ENCODE results near the gene OR7E24. TPM values are rescaled to one million over a fixed set of nuclear protein-coding genes. Genes with fewer than 3 reads are reported as not detected.

The OR7E24 gene
- total RNA-seq, result not detected in 2 replicates

DNA sequence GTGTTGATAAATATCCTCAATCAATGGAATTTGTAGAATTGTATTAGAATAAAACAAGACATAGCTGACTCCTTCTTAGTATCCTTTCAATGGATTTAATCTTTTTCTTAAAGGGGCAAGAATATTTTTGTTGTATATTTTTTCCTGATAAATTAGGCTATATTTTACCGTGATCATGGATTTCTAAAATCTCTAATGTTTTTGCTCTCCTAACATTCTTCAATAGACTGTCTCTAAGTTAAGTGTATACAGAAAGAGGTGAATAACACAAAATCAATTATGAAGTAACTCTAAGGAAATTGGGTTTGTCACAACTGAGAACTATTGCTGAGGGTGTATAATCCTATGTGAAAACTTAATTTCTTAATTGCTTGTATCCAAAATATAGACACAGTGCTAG, at the start of gene OR7E24:
Gene OR7E24, plus strand, starts transcription at position 301 of the 400 bp plus-strand sequence. CDS start 114 bp downstream, outside the sequence.

DNA sequence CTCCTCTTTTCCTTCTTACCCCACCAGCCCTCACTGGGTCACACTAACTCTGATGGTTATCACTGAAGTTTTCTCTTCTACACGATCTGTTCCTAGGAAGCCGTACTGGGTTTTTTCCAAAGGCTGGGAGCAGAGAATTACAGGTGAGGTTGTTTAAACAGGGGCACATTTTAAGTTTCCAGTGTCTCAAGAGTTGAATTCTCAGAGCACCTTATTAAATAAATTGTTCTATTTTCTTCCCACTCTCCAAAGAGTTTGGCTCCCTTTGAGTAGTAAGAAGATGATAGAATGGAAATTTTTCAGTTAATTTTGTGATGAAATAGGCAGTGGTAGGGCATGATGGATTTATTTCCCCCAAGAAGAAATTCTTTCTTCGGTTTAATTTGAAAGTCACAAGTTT, 31.2 kb upstream of the OR7E24 start, which contains the start of gene OR7D4:
Gene OR7D4, minus strand, starts transcription at position 101 of the 400 bp plus-strand sequence. CDS start 4,752 bp downstream, outside the sequence.

Other genes starting within 250 kb of the OR7E24 start
- under 0.01 TPM in 1 of 2 replicates, not detected in the other for gene MUC16, start 240.5 kb upstream of the OR7E24 start, total RNA-seq
- gene OR1M1, start 163.9 kb upstream of the OR7E24 start, total RNA-seq, result not detected in 2 replicates
- gene OR7G2, start 143.5 kb upstream of the OR7E24 start, total RNA-seq, result not detected in 2 replicates
- not detected in 2 replicates for gene OR7G1, start 135.2 kb upstream of the OR7E24 start, total RNA-seq
- gene OR7G3, start 124.0 kb upstream of the OR7E24 start, total RNA-seq, result not detected in 2 replicates
- 10.5 and 13.0 TPM in 2 replicates for gene ZNF317, start 110.5 kb upstream of the OR7E24 start, total RNA-seq
- gene OR7D2, start 72.0 kb upstream of the OR7E24 start, total RNA-seq, result not detected in 2 replicates
- not detected in 2 replicates for gene OR7D4, start 31.3 kb upstream of the OR7E24 start, total RNA-seq
- gene ZNF699, start 58.9 kb downstream of the OR7E24 start, total RNA-seq, result 6.9 and 7.7 TPM in 2 replicates
- 10.0 and 10.4 TPM in 2 replicates for gene ZNF559, start 73.2 kb downstream of the OR7E24 start, total RNA-seq
- gene ZNF177, start 112.1 kb downstream of the OR7E24 start, total RNA-seq, result 1.2 and 1.4 TPM in 2 replicates
- 5.7 and 6.1 TPM in 2 replicates for gene ZNF266, start 184.6 kb downstream of the OR7E24 start, total RNA-seq
- 0.37 and 0.57 TPM in 2 replicates for gene ZNF560, start 247.7 kb downstream of the OR7E24 start, total RNA-seq